Measurements from ENCODE around the gene SELENOH.

GRCh38 chr11:57746920-57747319, 5.6 kb downstream of the SELENOH start:
- TF ChIP-seq CTCF (IDR thresholded peaks at IDR 0.05), result no peak
- TF ChIP-seq POLR2A (IDR thresholded peaks at IDR 0.05), result no peak
